ENCODE results near the gene DNAH2.
"Not testable (repeated sequence)": the region's sequence is repeated elsewhere in the genome, so short reads cannot be mapped to it uniquely, and the experiment has no call there.

Gene DNAH2

DNA sequence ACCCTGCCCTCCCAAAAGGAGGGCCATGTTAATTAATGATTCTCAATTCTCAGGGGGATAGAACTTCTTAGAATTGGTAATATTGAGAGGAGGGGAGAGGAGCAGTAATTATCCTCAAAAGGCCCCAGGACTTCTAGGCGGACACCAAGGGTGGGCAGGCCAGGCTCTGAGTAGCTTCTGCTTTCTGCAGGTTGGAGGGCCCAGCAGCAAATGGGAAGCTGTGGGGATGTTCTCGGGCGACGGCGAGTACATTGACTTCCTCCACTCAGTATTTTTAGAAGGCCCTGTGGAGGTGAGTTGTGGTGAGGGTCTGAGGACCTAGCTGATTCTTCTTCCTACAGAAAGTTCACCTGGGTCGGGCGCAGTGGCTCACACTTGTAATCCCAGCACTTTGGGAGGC is 57.5 kb downstream of the DNAH2 start:
- DNase-seq (ENCODE audit: low read depth in 2 of 2) = no peak

DNA sequence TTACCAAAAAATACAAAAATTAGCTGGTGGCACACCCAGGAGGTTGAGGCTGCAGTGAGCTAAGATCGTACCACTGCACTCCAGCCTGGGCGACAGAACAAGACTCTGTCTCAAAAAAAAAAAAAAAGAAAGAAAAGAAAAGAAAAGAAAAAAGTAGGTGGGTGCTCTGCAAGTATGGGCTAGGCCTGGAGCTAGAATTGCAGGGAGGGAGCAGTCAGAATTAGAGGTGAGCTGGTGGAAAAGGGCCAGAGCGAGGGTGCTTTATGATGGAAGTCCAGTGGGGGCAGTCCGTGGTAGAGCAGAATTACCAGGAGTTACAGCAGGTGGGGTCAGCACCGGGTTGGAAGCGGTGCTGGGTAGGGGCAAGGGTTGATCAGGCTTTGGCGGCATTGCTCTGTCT is 59.5 kb downstream of the DNAH2 start:
- no peak for DNase-seq (ENCODE audit: low read depth in 2 of 2)

DNA sequence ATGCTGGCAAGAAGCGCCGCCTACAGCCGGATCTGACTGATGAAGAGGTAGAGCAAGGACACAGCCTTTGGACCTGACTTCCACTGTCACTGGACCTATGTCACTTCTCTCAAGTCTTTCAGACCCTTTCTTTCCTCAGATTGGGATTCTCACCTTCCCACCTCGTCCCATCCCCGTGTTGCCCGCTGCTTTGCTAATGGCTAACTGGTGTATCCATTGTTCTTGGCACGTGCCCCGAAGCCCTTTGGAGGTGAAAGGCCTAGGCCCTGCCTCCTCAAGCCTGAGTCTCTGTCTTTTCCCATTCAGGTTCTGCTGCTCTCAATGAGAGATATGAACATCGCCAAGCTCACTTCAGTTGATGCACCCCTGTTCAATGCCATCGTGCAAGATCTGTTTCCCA is 63.2 kb downstream of the DNAH2 start:
- DNase-seq (ENCODE audit: low read depth in 2 of 2) = no peak

DNA sequence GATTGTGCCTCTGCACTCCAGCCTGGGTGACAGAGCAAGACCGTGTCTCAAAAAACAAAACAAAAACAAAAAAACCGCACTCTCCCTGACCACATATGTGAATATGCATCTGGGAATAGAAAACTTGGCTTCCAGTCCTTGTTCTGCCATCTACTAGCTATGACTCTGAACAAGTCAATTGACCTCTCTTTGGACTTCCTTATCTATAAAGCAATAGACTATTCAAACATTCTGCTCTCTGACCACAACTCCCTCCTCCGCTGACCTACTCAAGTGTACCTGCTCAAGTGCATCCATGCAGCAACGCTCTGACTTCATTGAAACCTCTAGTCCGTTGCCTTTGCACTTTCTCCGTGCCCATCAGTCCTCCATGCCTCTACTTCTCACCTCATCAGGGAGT is 63.9 kb downstream of the DNAH2 start:
- no peak for DNase-seq (ENCODE audit: low read depth in 2 of 2)

DNA sequence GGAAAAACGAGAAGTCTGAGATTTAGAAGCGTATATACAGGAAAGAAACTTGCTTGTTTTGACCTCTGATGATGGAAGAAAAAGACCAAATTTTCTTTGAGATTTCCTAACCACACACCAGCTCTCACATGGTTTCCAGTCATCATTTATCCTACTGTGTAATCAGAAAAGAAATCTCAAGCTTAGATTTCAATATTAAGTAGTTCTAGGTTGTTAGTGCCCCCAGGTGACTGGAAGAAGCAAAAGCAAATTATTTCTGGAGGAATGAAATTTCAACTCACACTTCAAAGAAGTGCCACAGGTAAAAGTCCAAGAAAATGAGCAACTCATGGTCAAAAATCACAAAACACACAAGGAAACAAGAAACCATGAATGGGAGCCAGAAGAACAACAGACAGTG is 64.7 kb downstream of the DNAH2 start:
- DNase-seq (ENCODE audit: low read depth in 2 of 2) = no peak

- DNase-seq (ENCODE audit: low read depth in 2 of 2) = no peak
Observed at GRCh38 chr17:7786866-7787265, 69.3 kb downstream of the DNAH2 start.

DNA sequence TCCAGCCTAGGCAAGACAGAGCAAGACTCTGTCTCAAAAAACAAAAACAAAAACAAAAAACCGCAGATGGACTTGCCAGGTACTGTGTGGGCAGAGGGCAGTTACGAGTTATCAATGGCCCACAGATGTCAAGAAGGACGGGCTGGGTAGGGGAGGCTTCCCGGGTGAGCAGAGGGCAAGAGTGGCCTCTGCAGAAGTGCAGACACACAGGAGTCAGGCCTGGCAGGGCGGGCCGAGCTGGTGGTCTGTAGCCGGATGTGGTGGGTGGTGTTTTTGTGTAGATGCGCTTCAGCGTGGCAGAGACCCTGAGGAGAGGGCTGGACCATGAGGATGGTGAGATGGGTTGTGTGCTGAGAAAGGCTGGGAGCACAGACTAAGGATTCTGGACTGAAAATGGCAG is 71.6 kb downstream of the DNAH2 start:
- no peak for DNase-seq (ENCODE audit: low read depth in 2 of 2)

DNA sequence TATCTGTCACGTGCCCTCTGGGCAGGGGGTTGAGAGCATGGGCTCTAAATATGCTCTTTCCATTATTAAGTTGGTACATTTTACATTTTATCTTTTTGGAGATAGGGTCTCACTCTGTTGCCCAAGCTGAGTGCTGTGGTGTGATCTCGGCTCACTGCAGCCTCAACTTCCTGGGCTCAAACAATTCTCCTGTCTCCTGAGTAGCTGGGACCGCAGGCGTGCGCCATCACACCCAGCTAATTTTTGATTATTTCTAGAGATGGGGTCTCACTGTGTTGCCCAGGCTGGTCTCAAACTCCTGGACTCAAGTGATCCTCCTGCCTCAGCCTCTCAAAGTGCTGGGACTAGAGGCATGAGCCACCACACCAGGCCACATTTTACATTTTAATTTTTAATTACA is 72.6 kb downstream of the DNAH2 start:
- DNase-seq (ENCODE audit: low read depth in 2 of 2) = no peak

DNA sequence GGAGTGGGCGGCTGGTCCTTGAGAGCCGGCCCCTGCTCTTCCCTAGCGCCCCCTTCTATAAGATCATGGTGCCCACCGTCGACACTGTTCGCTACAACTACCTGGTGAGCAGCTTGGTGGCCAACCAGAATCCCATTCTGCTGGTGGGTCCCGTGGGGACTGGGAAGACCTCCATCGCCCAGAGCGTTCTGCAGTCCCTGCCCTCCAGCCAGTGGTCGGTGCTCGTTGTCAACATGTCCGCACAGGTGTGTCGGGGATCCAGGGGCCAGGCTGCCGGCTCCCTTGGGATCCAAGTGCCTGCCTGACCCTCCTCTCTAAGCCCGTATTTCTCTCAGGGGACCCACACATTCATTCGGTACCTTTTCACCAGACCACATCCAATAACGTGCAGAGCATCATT is 75.1 kb downstream of the DNAH2 start:
- no peak for DNase-seq (ENCODE audit: low read depth in 2 of 2)

- no peak for DNase-seq (ENCODE audit: low read depth in 2 of 2)
Observed at GRCh38 chr17:7794075-7794663, 76.6 kb downstream of the DNAH2 start.

DNA sequence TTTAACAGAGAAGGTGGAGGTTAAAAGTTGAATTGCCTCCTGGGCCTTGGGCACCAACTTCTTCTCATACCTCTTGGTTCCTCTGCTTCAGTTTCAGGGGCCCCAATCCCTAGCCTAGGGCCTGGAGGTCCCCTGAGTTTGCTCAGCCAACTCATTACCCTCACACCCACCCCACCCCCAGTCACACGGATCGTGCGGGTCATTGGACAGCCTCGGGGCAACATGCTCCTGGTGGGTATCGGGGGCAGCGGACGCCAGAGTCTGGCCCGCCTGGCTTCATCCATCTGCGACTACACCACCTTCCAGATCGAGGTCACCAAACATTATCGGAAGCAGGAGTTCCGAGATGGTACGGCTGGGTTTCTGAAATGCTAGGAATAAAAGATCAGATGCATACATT is 80.4 kb downstream of the DNAH2 start:
- DNase-seq (ENCODE audit: low read depth in 2 of 2) = no peak

GRCh38 chr17:7798839-7799238 is 81.3 kb downstream of the DNAH2 start:
- DNase-seq (ENCODE audit: low read depth in 2 of 2) = no peak

DNA sequence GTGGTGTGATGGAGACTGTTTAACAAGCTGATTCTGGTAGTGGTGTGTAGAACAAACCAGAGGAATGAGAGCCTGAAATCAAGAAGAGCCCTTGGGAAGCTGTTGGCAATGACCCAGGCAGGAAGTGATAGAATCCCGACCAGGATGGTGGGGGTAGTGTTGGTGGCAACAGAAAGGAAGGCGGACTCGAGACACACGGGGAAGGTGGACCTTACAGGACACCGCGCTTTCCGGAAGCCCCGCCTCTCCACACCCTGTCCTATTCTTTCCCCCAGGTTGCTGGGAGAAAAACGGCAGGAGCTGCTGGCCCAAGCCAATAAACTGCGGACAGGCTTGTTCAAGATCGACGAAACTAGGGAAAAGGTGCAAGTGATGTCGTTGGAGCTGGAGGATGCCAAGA is 86.4 kb downstream of the DNAH2 start:
- no peak for DNase-seq (ENCODE audit: low read depth in 2 of 2)

- no peak for DNase-seq (ENCODE audit: low read depth in 2 of 2)
Observed at GRCh38 chr17:7806587-7806986, 89.0 kb downstream of the DNAH2 start.

- no peak for DNase-seq (ENCODE audit: low read depth in 2 of 2)
Observed at GRCh38 chr17:7807206-7807605, 89.7 kb downstream of the DNAH2 start.

- no peak for DNase-seq (ENCODE audit: low read depth in 2 of 2)
Observed at GRCh38 chr17:7809086-7809790, 91.7 kb downstream of the DNAH2 start.

- not testable (repeated sequence) for DNase-seq (ENCODE audit: low read depth in 2 of 2)
Observed at GRCh38 chr17:7809791-7810343, 92.3 kb downstream of the DNAH2 start.

DNA sequence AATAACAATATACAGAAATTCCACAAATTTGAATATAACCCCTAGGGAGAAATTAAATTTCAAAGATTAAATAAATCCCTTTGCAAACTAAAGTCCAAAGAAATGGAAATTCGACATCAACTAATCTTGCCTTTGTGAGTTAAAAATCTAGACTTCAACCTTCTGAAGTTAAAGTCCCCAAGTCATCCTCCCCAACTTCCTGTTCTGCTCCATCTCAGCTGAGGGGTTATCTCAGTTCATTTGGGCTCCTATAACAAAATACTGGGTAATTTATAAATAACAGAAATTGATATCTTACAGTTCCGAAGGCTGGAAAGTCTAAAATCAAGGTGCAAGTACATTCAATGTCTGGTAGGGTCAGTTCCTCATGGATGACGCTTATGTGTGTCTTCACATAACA is 93.7 kb downstream of the DNAH2 start:
- no peak for DNase-seq (ENCODE audit: low read depth in 2 of 2)

DNA sequence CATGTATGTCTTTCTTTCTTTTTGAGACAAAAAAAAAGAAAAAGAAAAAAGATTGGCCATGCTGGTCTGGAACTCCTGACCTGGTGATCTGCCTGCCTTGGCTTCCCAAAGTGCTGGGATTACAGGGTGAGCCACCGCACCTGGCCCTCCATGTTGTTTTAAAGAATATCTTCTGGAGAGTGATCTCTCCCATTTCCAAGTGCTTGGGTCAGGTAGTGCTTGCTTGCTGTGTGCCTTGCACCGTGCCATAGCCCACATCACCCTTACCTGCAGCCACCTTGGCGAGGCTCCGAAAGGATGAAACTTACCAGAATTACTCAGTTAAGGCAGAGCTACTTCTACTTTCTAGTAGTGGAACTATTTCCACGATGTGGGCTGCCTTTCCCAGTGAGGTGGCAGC is 97.4 kb downstream of the DNAH2 start:
- DNase-seq (ENCODE audit: low read depth in 2 of 2) = no peak

DNA sequence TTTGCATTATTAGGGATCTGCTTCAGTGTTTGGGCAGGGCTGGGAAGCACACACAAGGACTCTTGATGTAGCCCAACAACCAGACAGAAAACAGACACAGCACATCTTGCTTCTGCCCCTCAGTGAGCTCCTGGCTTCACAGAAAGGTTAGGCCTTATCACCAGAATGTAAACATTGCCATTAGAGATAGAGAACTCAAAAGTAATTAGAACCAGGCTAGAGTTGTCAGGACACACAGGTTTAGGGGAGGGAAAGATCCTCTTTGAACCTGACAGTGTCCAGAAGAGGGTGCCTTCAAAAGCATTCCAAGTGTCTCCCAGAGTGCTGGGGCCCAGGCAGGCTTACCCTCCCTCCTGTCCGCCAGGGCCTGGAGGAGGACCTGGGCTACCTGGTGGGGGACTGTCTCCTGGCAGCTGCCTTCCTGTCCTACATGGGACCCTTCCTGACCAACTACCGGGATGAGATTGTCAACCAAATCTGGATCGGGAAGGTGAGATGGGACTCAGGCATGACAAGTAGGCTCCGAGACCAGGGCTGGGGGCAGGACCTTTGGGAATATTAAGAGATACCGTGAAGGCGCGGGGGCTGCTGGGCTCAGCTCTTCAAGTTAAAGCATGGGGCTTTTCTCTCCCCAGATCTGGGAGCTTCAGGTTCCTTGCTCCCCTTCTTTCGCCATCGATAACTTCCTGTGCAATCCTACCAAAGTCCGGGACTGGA is 99.5 kb downstream of the DNAH2 start:
- no peak for DNase-seq (ENCODE audit: low read depth in 2 of 2)

- DNase-seq (ENCODE audit: low read depth in 2 of 2) = no peak
Observed at GRCh38 chr17:7817643-7817964, 100.1 kb downstream of the DNAH2 start.

DNA sequence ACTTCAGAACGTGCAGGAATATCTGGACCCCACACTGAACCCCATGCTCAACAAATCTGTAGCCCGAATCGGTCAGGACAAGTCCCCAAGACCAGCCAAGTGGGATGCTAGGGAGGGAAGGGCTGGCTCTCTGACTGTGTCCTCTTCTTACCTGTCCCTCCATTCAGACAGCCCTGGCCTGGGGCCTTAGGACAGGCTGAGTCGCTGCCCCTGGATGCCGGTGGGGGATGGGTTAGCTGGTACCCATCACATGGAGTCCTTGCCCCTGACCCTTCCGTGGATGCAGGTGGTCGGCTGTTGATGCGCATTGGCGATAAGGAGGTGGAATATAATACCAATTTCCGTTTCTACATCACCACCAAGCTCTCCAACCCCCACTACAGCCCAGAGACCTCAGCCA is 100.5 kb downstream of the DNAH2 start:
- no peak for DNase-seq (ENCODE audit: low read depth in 2 of 2)

Measured in stimulated activated CD4-positive, alpha-beta T cell treated with anti-CD3 and anti-CD28 coated beads, Interleukin-12 subunit alpha, Interleukin-12 subunit beta, amount 100 ng/mL, for 24 hours (primary cell).